HG03108 (cell line): ENCODE data around the gene UTF1.

ENCODE experiments used
- ATAC-seq: cut with Tn5 transposase; IDR thresholded peaks from one replicate; pipeline ENCODE4 v1.9.1; 2021; ENCODE audit warnings: moderate library complexity; ENCODE audit not compliant: unreplicated experiment

Gene UTF1

GRCh38 chr10:133196221-133196915 is 33.6 kb upstream of the UTF1 start:
- ATAC-seq, result no peak

- ATAC-seq, result no peak
These were observed 32.9 kb upstream of the UTF1 start for GRCh38 chr10:133196936-133197758.

GRCh38 chr10:133197786-133198185 is 32.2 kb upstream of the UTF1 start:
- no peak for ATAC-seq

GRCh38 chr10:133198206-133198605 is 31.8 kb upstream of the UTF1 start:
- no peak for ATAC-seq

- no peak for ATAC-seq
These were observed 31.2 kb upstream of the UTF1 start for GRCh38 chr10:133198621-133199487.

- no peak for ATAC-seq
These were observed 30.5 kb upstream of the UTF1 start for GRCh38 chr10:133199488-133199885.

GRCh38 chr10:133199992-133200611 is 29.9 kb upstream of the UTF1 start:
- ATAC-seq, result no peak

- no peak for ATAC-seq
These were observed 29.4 kb upstream of the UTF1 start for GRCh38 chr10:133200621-133201031.

GRCh38 chr10:133201151-133201947 is 28.7 kb upstream of the UTF1 start:
- ATAC-seq, result no peak

GRCh38 chr10:133201948-133202725 is 27.9 kb upstream of the UTF1 start:
- no peak for ATAC-seq

GRCh38 chr10:133202778-133203651 is 27.0 kb upstream of the UTF1 start:
- no peak for ATAC-seq

- no peak for ATAC-seq
These were observed 26.3 kb upstream of the UTF1 start for GRCh38 chr10:133203652-133204195.

GRCh38 chr10:133204226-133205015 is 25.6 kb upstream of the UTF1 start:
- no peak for ATAC-seq

GRCh38 chr10:133205146-133205545 is 24.9 kb upstream of the UTF1 start:
- ATAC-seq, result no peak

GRCh38 chr10:133206356-133207040 is 23.5 kb upstream of the UTF1 start:
- ATAC-seq, result no peak

- ATAC-seq, result no peak
These were observed 22.9 kb upstream of the UTF1 start for GRCh38 chr10:133207041-133207600.
